ENCODE measurements around the gene ACCS.

GRCh38 chr11:44047931-44048431, 18.1 kb upstream of the ACCS start, which contains the start of gene ACCSL:
- TF ChIP-seq CTCF (IDR thresholded peaks at IDR 0.05) (no peak), POLR2A (IDR thresholded peaks at IDR 0.05) (no peak)

Data from lower leg skin (tissue), 3 donors.